Measurements from ENCODE around the gene HACD1.
"Not testable (repeated sequence)": the region's sequence is repeated elsewhere in the genome, so short reads cannot be mapped to it uniquely, and the experiment has no call there.

Gene HACD1

GRCh38 chr10:17599089-17599488 lies 18.1 kb downstream of the HACD1 start:
- no peak for TF ChIP-seq CTCF (IDR thresholded peaks at IDR 0.05; ENCODE audit: extremely low read depth, missing control alignments)
- DNase-seq (ENCODE audit: low spot score): no peak

GRCh38 chr10:17597386-17597785 lies 19.8 kb downstream of the HACD1 start:
- no peak for DNase-seq (ENCODE audit: low spot score)
- no peak for TF ChIP-seq CTCF (IDR thresholded peaks at IDR 0.05; ENCODE audit: extremely low read depth, missing control alignments)

DNA sequence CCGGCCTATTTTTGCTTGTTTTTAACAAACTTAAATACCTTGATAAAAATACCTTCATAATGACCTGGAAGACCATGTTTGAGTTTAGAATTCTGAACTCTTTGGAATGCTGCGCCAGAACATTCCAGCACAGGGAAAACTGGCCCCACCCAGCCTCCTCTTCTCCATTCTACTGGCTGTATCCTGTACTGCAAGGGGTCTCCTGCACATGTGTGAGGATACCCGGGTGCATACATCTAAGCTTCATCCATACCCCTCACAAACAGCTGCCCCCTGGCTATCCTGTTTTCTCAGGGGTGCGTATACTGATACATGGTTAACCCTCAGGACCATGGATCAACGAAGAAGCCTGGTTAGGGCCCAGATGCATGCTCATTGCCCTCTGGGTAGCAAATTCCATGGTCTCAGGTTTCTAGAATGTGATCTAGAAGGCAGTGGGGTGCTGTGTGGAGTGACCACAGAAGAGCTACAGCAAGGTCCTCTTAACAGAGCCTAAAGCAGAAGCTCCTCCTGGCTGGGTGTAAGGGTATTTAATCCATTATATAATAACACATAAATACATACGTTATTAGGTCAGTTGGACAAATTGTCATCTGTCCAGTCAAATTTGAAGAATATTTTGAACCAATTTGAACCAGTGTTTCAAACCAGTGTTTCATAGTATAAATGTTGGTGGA lies 26.1 kb downstream of the HACD1 start:
- DNase-seq (ENCODE audit: low spot score): no peak
- TF ChIP-seq CTCF (IDR thresholded peaks at IDR 0.05; ENCODE audit: extremely low read depth, missing control alignments): no peak

GRCh38 chr10:17589316-17589715 lies 27.9 kb downstream of the HACD1 start:
- not testable (repeated sequence) for DNase-seq (ENCODE audit: low spot score)

GRCh38 chr10:17588420-17588819 lies 28.8 kb downstream of the HACD1 start:
- DNase-seq (ENCODE audit: low spot score): no peak
- TF ChIP-seq CTCF (IDR thresholded peaks at IDR 0.05; ENCODE audit: extremely low read depth, missing control alignments): no peak

- DNase-seq (ENCODE audit: low spot score): not testable (repeated sequence)
Observed at GRCh38 chr10:17587321-17587720, 29.9 kb downstream of the HACD1 start.

- TF ChIP-seq CTCF (IDR thresholded peaks at IDR 0.05; ENCODE audit: extremely low read depth, missing control alignments): no peak
- DNase-seq (ENCODE audit: low spot score): no peak
Observed at GRCh38 chr10:17586821-17587234, 30.3 kb downstream of the HACD1 start.

GRCh38 chr10:17585016-17585415 lies 32.2 kb downstream of the HACD1 start:
- DNase-seq (ENCODE audit: low spot score): no peak
- no peak for TF ChIP-seq CTCF (IDR thresholded peaks at IDR 0.05; ENCODE audit: extremely low read depth, missing control alignments)
